IMR-90 (cell line): Measurements from ENCODE around the gene KRT9. TPM values are rescaled to one million over a fixed set of nuclear protein-coding genes. Genes with fewer than 3 reads are reported as not detected.

ENCODE experiments used
- ATAC-seq: fragments of 200-7000 bp; cut with Tn5 transposase; 2 replicates; pipeline ENCODE4 v1.9.1; 2020; ENCODE audit warnings: low read depth, mild to moderate bottlenecking, moderate library complexity
- BruUV-seq: library from RNA; stranded (reverse); fragments of 400-500 nt; replicated peaks from 2 replicates; lab custom pipeline; 2021; lab: Mats Ljungman, UMichigan
- CTCF ChIA-PET: fragments of 300-600 bp; formaldehyde crosslinking; extraction: SDS; loops from one replicate; lab custom pipeline; 2021; ENCODE audit warnings: antibody characterized with exemption; lab: Yijun Ruan, JAX
- POLR2A ChIA-PET: fragments of 300-600 bp; sonication (Branson Sonifier 250); formaldehyde crosslinking; loops from one replicate; lab custom pipeline; 2022; ENCODE audit warnings: antibody characterized with exemption; ENCODE audit not compliant: unreplicated experiment; lab: Charles Lee
- DNase-seq: peaks from one replicate; pipeline ENCODE4 v3.0.0; 2013
- H2AFZ ChIP-seq: replicated peaks from 2 replicates; pipeline ENCODE3; 2013; ENCODE audit warnings: low read length, mild to moderate bottlenecking; ENCODE audit not compliant: poor library complexity
- H2AK5ac ChIP-seq: 2 replicates; pipeline ENCODE4 v1.6.1; 2013; ENCODE audit warnings: low read depth, low read length, inconsistent platforms
- H2AK9ac ChIP-seq: replicated peaks from 2 replicates; pipeline ENCODE3; 2013; ENCODE audit warnings: mild to moderate bottlenecking, low read depth, low read length, moderate library complexity; ENCODE audit not compliant: poor library complexity
- H2BK120ac ChIP-seq: 2 replicates; pipeline ENCODE4 v1.6.1; 2013; ENCODE audit warnings: low read depth, low read length, inconsistent platforms
- H2BK15ac ChIP-seq: 3 replicates; pipeline ENCODE4 v1.6.1; 2013; ENCODE audit warnings: low read depth, low read length, inconsistent platforms
- H2BK20ac ChIP-seq: 2 replicates; pipeline ENCODE4 v1.6.1; 2013; ENCODE audit warnings: low read depth, mild to moderate bottlenecking, inconsistent platforms, low read length, moderate library complexity
- H2BK5ac ChIP-seq: 2 replicates; pipeline ENCODE4 v1.6.1; 2013; ENCODE audit warnings: mild to moderate bottlenecking, low read depth, low read length, inconsistent platforms; ENCODE audit not compliant: poor library complexity, severe bottlenecking
- H3K14ac ChIP-seq: replicated peaks from 2 replicates; pipeline ENCODE4 v1.6.1; 2013; ENCODE audit warnings: low read depth, low read length, inconsistent platforms
- H3K18ac ChIP-seq: 2 replicates; pipeline ENCODE4 v1.6.1; 2013; ENCODE audit warnings: low read depth, low read length, control low read depth
- H3K23ac ChIP-seq: 2 replicates; pipeline ENCODE4 v1.6.1; 2013; ENCODE audit warnings: low read depth, low read length, inconsistent platforms
- H3K27ac ChIP-seq: 2 replicates; pipeline ENCODE4 v1.5.1; 2013; ENCODE audit warnings: mild to moderate bottlenecking, control low read depth, low read length; ENCODE audit not compliant: insufficient read depth
- H3K27me3 ChIP-seq: 2 replicates; pipeline ENCODE4 v1.6.1; 2013; ENCODE audit warnings: low read length; ENCODE audit not compliant: control insufficient read depth, insufficient read depth
- H3K36me3 ChIP-seq: 2 replicates; pipeline ENCODE4 v1.6.1; 2013; ENCODE audit warnings: low read length, mixed read lengths; ENCODE audit not compliant: control insufficient read depth, insufficient read depth
- H3K4ac ChIP-seq: 2 replicates; pipeline ENCODE4 v1.6.1; 2013; ENCODE audit warnings: low read depth, low read length, inconsistent platforms
- H3K4me1 ChIP-seq: 2 replicates; pipeline ENCODE4 v1.6.1; 2013; ENCODE audit warnings: low read length, mixed read lengths; ENCODE audit not compliant: control insufficient read depth, insufficient read depth
- H3K4me2 ChIP-seq: 2 replicates; pipeline ENCODE4 v1.6.1; 2013; ENCODE audit warnings: low read depth, mild to moderate bottlenecking, control low read depth, low read length, moderate library complexity
- H3K4me3 ChIP-seq: 2 replicates; pipeline ENCODE4 v1.5.1; 2013; ENCODE audit warnings: low read depth, mild to moderate bottlenecking, control low read depth, low read length, moderate library complexity; ENCODE audit not compliant: insufficient read depth
- H3K56ac ChIP-seq: 2 replicates; pipeline ENCODE4 v1.6.1; 2013; ENCODE audit warnings: low read length, inconsistent platforms; ENCODE audit not compliant: insufficient read depth; ENCODE audit errors: extremely low read depth
- H3K79me1 ChIP-seq, 2 experiments: 2 replicates each; pipeline ENCODE4 v1.6.1; 2013; ENCODE audit warnings: low read length in 2 of 2, inconsistent platforms in 1 of 2, low read depth in 1 of 2
- H3K9ac ChIP-seq: 2 replicates; pipeline ENCODE4 v1.6.1; 2013; ENCODE audit warnings: low read depth, low read length, control low read depth
- H3K9me1 ChIP-seq: 2 replicates; pipeline ENCODE4 v1.6.1; 2013; ENCODE audit warnings: low read length, inconsistent platforms; ENCODE audit not compliant: insufficient read depth
- H3K9me3 ChIP-seq: 2 replicates; pipeline ENCODE4 v1.6.1; 2013; ENCODE audit warnings: low read length; ENCODE audit not compliant: control insufficient read depth, insufficient read depth
- H4K20me1 ChIP-seq: 2 replicates; pipeline ENCODE4 v1.6.1; 2013; ENCODE audit warnings: low read length, inconsistent platforms; ENCODE audit not compliant: insufficient read depth
- H4K5ac ChIP-seq: 2 replicates; pipeline ENCODE4 v1.6.1; 2013; ENCODE audit warnings: mild to moderate bottlenecking, low read depth, low read length, control low read depth
- H4K8ac ChIP-seq, 2 experiments: 2 replicates each; pipeline ENCODE4 v1.6.1; 2013; ENCODE audit warnings: low read depth in 2 of 2, low read length in 2 of 2, control low read depth in 1 of 2, inconsistent platforms in 1 of 2
- H4K91ac ChIP-seq: 2 replicates; pipeline ENCODE4 v1.6.1; 2013; ENCODE audit warnings: low read depth, low read length, inconsistent platforms; ENCODE audit not compliant: insufficient read depth
- CEBPB ChIP-seq: IDR thresholded peaks from 2 replicates; pipeline ENCODE4 v1.6.1; 2012; ENCODE audit warnings: low read depth, low read length, improper control_type of control experiment
- CHD1 ChIP-seq: IDR thresholded peaks from 2 replicates; pipeline ENCODE4 v1.6.1; 2012; ENCODE audit warnings: low read depth, low read length, improper control_type of control experiment
- FOS ChIP-seq: fragments of 150-350 bp; IDR thresholded peaks from 2 replicates; pipeline ENCODE4 v1.6.1; 2016; ENCODE audit warnings: low read depth, low read length
- MAFK ChIP-seq: IDR thresholded peaks from 2 replicates; pipeline ENCODE4 v1.6.1; 2012; ENCODE audit warnings: low read depth, low read length, improper control_type of control experiment
- MXI1 ChIP-seq: IDR thresholded peaks from 2 replicates; pipeline ENCODE4 v1.6.1; 2012; ENCODE audit warnings: low read depth, mild to moderate bottlenecking, low read length, moderate library complexity, borderline replicate concordance
- POLR2A ChIP-seq: IDR thresholded peaks from 2 replicates; pipeline ENCODE4 v1.6.1; 2012; ENCODE audit warnings: mild to moderate bottlenecking, low read depth, low read length
- RFX5 ChIP-seq: IDR thresholded peaks from 2 replicates; pipeline ENCODE4 v1.8.0; 2012; ENCODE audit warnings: low read depth, mild to moderate bottlenecking, low read length, moderate library complexity
- SMC3 ChIP-seq: fragments of 150-350 bp; IDR thresholded peaks from 2 replicates; pipeline ENCODE4 v1.6.1; 2016; ENCODE audit warnings: low read depth, mild to moderate bottlenecking, antibody characterized with exemption, low read length, moderate library complexity
- WGBS, 2 experiments: methylation state at CpG; one replicate each; pipeline versions ENCODE4 v1.1.5 to v1.1.7; 2013; ENCODE audit warnings: missing lambda C conversion rate in 2 of 2; ENCODE audit not compliant: insufficient read length in 1 of 2; ENCODE audit errors: extremely low coverage in 2 of 2; 5-methylcytosine and 5-hydroxymethylcytosine counted together
- dilution Hi-C: fragments of 300-500 bp; cut with HindIII; formaldehyde crosslinking; loops from one replicate; pipeline ENCODE4 v1.14.3; 2018; ENCODE audit warnings: low sequenced_read_pairs; ENCODE audit not compliant: unreplicated experiment
- in situ Hi-C: fragments of 300-500 bp; cut with MboI; formaldehyde crosslinking; loops from 3 replicates; pipeline ENCODE4 v1.14.3; 2019; ENCODE audit warnings: low sequenced_read_pairs, inconsistent platforms, mixed read lengths
- intact Hi-C: fragments of 100-400 bp; cut with micrococcal nuclease; formaldehyde crosslinking; loops from 2 replicates; pipeline ENCODE4 v1.10.0; 2022
- polyA plus RNA-seq, 3 experiments: library from polyadenylated mRNA; depleted of rRNA; stranded (reverse); fragments of >200 nt; gene quantifications; 2 replicates each; pipeline ENCODE4 v1.2.3, GENCODE V29; 2012; ENCODE audit warnings: low replicate concordance in 1 of 3
- total RNA-seq: library from RNA; depleted of rRNA; stranded (reverse); fragments of >200 nt; gene quantifications from 2 replicates; pipeline ENCODE4 v1.2.3, GENCODE V29; 2012
- TF ChIP-seq, protein P1 (sequence below): conservative IDR thresholded peaks from 2 replicates; pipeline ENCODE4 v1.5.1; 2012; ENCODE audit warnings: mild to moderate bottlenecking, low read depth, low read length, improper control_type of control experiment
- TF ChIP-seq, protein P2 (sequence below): fragments of 150-350 bp; IDR thresholded peaks from 2 replicates; pipeline ENCODE4 v1.6.1; 2016; ENCODE audit warnings: low read depth, mild to moderate bottlenecking, low read length, moderate library complexity, borderline replicate concordance

Gene KRT9
- total and polyA plus RNA-seq, 2 of the 4 experiments (the other 2 are of a cell fraction) = not detected

DNA sequence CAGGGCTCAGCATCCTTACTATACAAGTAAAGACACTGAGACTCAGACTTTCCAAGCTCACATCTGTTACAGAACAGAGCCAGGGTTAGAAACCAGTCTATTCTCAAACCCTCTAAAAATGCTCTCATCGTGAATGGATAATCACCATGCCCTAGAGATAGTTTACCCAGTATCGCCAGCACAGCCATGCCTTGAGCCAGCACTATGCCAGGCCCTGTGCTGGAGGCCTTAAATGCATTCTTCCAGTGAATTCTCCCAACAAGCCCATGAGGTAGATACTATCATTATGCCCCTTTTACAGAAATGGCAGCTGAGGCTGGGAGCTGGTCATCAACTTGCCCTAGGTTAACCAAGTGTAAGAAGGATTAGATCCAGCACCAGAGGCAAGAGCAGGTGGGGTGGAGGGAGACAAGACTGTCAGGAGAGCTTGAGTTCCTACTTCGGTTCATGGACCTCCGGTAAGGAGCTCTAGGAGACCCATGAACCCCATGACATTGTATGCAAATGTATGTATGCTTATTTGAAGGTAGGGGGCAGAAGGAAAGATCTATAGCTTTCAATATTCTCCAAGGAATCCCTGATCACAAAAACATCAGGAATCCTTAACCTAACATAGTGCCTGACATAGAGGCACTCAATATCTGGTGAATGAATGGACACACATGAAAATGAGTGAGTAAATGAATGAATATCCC, 9.7 kb upstream of the KRT9 start:
- TF ChIP-seq, protein P1, sequence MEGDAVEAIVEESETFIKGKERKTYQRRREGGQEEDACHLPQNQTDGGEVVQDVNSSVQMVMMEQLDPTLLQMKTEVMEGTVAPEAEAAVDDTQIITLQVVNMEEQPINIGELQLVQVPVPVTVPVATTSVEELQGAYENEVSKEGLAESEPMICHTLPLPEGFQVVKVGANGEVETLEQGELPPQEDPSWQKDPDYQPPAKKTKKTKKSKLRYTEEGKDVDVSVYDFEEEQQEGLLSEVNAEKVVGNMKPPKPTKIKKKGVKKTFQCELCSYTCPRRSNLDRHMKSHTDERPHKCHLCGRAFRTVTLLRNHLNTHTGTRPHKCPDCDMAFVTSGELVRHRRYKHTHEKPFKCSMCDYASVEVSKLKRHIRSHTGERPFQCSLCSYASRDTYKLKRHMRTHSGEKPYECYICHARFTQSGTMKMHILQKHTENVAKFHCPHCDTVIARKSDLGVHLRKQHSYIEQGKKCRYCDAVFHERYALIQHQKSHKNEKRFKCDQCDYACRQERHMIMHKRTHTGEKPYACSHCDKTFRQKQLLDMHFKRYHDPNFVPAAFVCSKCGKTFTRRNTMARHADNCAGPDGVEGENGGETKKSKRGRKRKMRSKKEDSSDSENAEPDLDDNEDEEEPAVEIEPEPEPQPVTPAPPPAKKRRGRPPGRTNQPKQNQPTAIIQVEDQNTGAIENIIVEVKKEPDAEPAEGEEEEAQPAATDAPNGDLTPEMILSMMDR = no peak
- TF ChIP-seq MAFK = no peak
- no peak for TF ChIP-seq FOS
- no peak for TF ChIP-seq POLR2A
- no peak for TF ChIP-seq CEBPB
- TF ChIP-seq, protein P2, sequence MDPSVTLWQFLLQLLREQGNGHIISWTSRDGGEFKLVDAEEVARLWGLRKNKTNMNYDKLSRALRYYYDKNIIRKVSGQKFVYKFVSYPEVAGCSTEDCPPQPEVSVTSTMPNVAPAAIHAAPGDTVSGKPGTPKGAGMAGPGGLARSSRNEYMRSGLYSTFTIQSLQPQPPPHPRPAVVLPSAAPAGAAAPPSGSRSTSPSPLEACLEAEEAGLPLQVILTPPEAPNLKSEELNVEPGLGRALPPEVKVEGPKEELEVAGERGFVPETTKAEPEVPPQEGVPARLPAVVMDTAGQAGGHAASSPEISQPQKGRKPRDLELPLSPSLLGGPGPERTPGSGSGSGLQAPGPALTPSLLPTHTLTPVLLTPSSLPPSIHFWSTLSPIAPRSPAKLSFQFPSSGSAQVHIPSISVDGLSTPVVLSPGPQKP = no peak
- TF ChIP-seq CHD1 = no peak
- TF ChIP-seq MXI1 = no peak
- no peak for TF ChIP-seq SMC3
- no peak for TF ChIP-seq RFX5
- Histone ChIP-seq H4K5ac (no peak overlapping the region), H2AFZ (no peak overlapping the region), H3K9me3 (no peaks in the 10 kb centered on the region), H3K27me3 (peaks cover 35% of the 10 kb centered on the region), H2BK120ac (no peak overlapping the region), H3K4me1 (no peaks in the 10 kb centered on the region), H3K23ac (no peak overlapping the region), H4K20me1 (no peaks in the 10 kb centered on the region), H3K79me1 (no peaks in the 10 kb centered on the region), H2BK15ac (no peak overlapping the region), H3K4me3 (no peak overlapping the region), H3K14ac (no peak overlapping the region), H3K4me2 (no peak overlapping the region), H2BK20ac (no peak overlapping the region), H2AK5ac (no peak overlapping the region), H3K36me3 (no peaks in the 10 kb centered on the region), H3K18ac (no peak overlapping the region), H2BK5ac (no peak overlapping the region), H3K4ac (no peak overlapping the region), H4K91ac (no peak overlapping the region), H3K56ac (no peak overlapping the region), H3K27ac (no peak overlapping the region), H3K9me1 (no peaks in the 10 kb centered on the region), H3K9ac (no peak overlapping the region), H2AK9ac (no peak overlapping the region), H4K8ac (no peak overlapping the region)
- intact Hi-C loops = no loop called here
- no TSS peak for BruUV-seq
- in situ Hi-C loops = no loop called here
- no peak for DNase-seq
- ATAC-seq = no peak
- 50% methylated on average over 1 of the region's 4 CpGs; no CpG with 5 or more reads in 1 of the 2 experiments for WGBS, 2 experiments
- CTCF ChIA-PET = interaction anchor here (1.7 kb wide), 1 partner anchor 10 kb away, joined by 5 read pairs; no protein-coding TSS in a partner anchor
- POLR2A ChIA-PET = interaction anchor here (0.6 kb wide), 1 partner anchor 107 kb away, joined by 3 read pairs; no protein-coding TSS in a partner anchor
- dilution Hi-C loops = no loop called here
